Spinal cord (tissue), 10 donors: ENCODE measurements around the gene CDC42BPA. TPM values are rescaled to one million over a fixed set of nuclear protein-coding genes. Genes with fewer than 3 reads are reported as not detected.
"Not testable (repeated sequence)": the region's sequence is repeated elsewhere in the genome, so short reads cannot be mapped to it uniquely, and the experiment has no call there.

Source experiments
- DNase-seq, 6 donors: peaks; one replicate each; pipeline versions ENCODE4 v3.0.0 to v3.0.0-alpha.2; 2013 to 2015; ENCODE audit warnings: low spot score in 6 of 6, low read depth in 4 of 6
- H3K27ac ChIP-seq: one replicate; pipeline ENCODE4 v1.5.1; 2013; ENCODE audit warnings: low read depth, low read length, control low read depth
- H3K27me3 ChIP-seq: one replicate; pipeline ENCODE4 v1.6.1; 2013; ENCODE audit warnings: low read length; ENCODE audit not compliant: control insufficient read depth, insufficient read depth
- H3K36me3 ChIP-seq: one replicate; pipeline ENCODE4 v1.6.1; 2013; ENCODE audit warnings: low read length; ENCODE audit not compliant: control insufficient read depth, insufficient read depth
- H3K4me1 ChIP-seq: one replicate; pipeline ENCODE4 v1.6.1; 2013; ENCODE audit warnings: low read length; ENCODE audit not compliant: control insufficient read depth, insufficient read depth
- H3K4me3 ChIP-seq: one replicate; pipeline ENCODE4 v1.5.1; 2013; ENCODE audit warnings: low read depth, low read length, control low read depth
- H3K9me3 ChIP-seq: one replicate; pipeline ENCODE4 v1.6.1; 2013; ENCODE audit warnings: low read length; ENCODE audit not compliant: control insufficient read depth, insufficient read depth
- WGBS: methylation state at CpG from one replicate; pipeline ENCODE4 v1.1.5; 2013; ENCODE audit warnings: missing lambda C conversion rate; ENCODE audit not compliant: insufficient coverage; 5-methylcytosine and 5-hydroxymethylcytosine counted together
- polyA plus RNA-seq, 2 donors: library from polyadenylated mRNA; unstranded; fragments of 120-200 nt; gene quantifications; one replicate each; pipeline ENCODE4 v1.2.1, GENCODE V29; 2013; ENCODE audit not compliant: insufficient read length in 2 of 2
- total RNA-seq, 2 donors: library from RNA; depleted of rRNA in 1 of 2; stranded (reverse); fragments of 120-200 nt in 1 of 2; fragments of >200 nt in 1 of 2; gene quantifications; one replicate each; pipeline versions ENCODE4 v1.2.3 to v1.2.4, GENCODE V29; 2013 to 2014
- donor health status: healthy.

Gene CDC42BPA
- total and polyA plus RNA-seq, 4 donors = 44.5 to 129 (median 55.0) TPM

GRCh38 chr1:227156520-227156919, 161.8 kb downstream of the CDC42BPA start:
- Histone ChIP-seq H3K27ac (no peak overlapping the region), H3K9me3 (no peaks in the 10 kb centered on the region), H3K4me1 (no peaks in the 10 kb centered on the region), H3K36me3 (no peaks in the 10 kb centered on the region), H3K27me3 (no peaks in the 10 kb centered on the region), H3K4me3 (no peak overlapping the region)
- 94% methylated on average over 3 of the region's 3 CpGs for WGBS
- DNase-seq = no peak

- no peak for DNase-seq
- Histone ChIP-seq H3K27me3 (no peaks in the 10 kb centered on the region), H3K4me3 (no peak overlapping the region), H3K4me1 (no peaks in the 10 kb centered on the region), H3K27ac (no peak overlapping the region), H3K9me3 (no peaks in the 10 kb centered on the region), H3K36me3 (no peaks in the 10 kb centered on the region)
- no CpG with 5 or more reads among the region's 4 CpGs for WGBS
Measured at GRCh38 chr1:227155688-227156087, 162.6 kb downstream of the CDC42BPA start.

GRCh38 chr1:227155004-227155403, 163.3 kb downstream of the CDC42BPA start:
- WGBS = no CpG with 5 or more reads among the region's 2 CpGs
- Histone ChIP-seq H3K36me3 (no peaks in the 10 kb centered on the region), H3K27ac (no peak overlapping the region), H3K4me3 (no peak overlapping the region), H3K27me3 (no peaks in the 10 kb centered on the region), H3K9me3 (no peaks in the 10 kb centered on the region), H3K4me1 (no peaks in the 10 kb centered on the region)
- no peak for DNase-seq

GRCh38 chr1:227152525-227152924, 165.8 kb downstream of the CDC42BPA start:
- DNase-seq = no peak
- Histone ChIP-seq H3K4me3 (no peak overlapping the region), H3K27me3 (no peaks in the 10 kb centered on the region), H3K27ac (no peak overlapping the region), H3K4me1 (no peaks in the 10 kb centered on the region), H3K36me3 (no peaks in the 10 kb centered on the region), H3K9me3 (no peaks in the 10 kb centered on the region)
- WGBS = no CpG with 5 or more reads among the region's 2 CpGs

- Histone ChIP-seq H3K4me1 (no peaks in the 10 kb centered on the region), H3K9me3 (no peaks in the 10 kb centered on the region), H3K4me3 (no peak overlapping the region), H3K36me3 (peaks cover 7% of the 10 kb centered on the region), H3K27me3 (no peaks in the 10 kb centered on the region), H3K27ac (no peak overlapping the region)
- DNase-seq = no peak
- WGBS = 80% methylated on average over 1 of the region's 1 CpG
Measured at GRCh38 chr1:227140376-227140775, 177.9 kb downstream of the CDC42BPA start.

GRCh38 chr1:227136210-227136820, 182.0 kb downstream of the CDC42BPA start:
- H3K27ac ChIP-seq = no peak overlapping the region
- no peaks in the 10 kb centered on the region for H3K4me1 ChIP-seq
- no peak overlapping the region for H3K4me3 ChIP-seq
- DNase-seq = no peak
- no CpG with 5 or more reads among the region's 4 CpGs for WGBS
- H3K27me3 ChIP-seq = no peaks in the 10 kb centered on the region
- H3K36me3 ChIP-seq = peaks cover 7% of the 10 kb centered on the region
- no peaks in the 10 kb centered on the region for H3K9me3 ChIP-seq

GRCh38 chr1:227134686-227135314, 183.5 kb downstream of the CDC42BPA start:
- Histone ChIP-seq H3K4me1 (no peaks in the 10 kb centered on the region), H3K27ac (no peak overlapping the region), H3K27me3 (no peaks in the 10 kb centered on the region), H3K4me3 (no peak overlapping the region), H3K9me3 (no peaks in the 10 kb centered on the region), H3K36me3 (peaks cover 3% of the 10 kb centered on the region)
- peak in 1 of 6 donors; percentile 5 for DNase-seq
- WGBS = no CpG with 5 or more reads among the region's 2 CpGs

GRCh38 chr1:227132695-227133094, 185.6 kb downstream of the CDC42BPA start:
- not testable (repeated sequence) for H3K9me3 ChIP-seq, H3K36me3 ChIP-seq, H3K4me1 ChIP-seq, DNase-seq, H3K27me3 ChIP-seq, H3K27ac ChIP-seq, H3K4me3 ChIP-seq
- WGBS = 98% methylated on average over 17 of the region's 32 CpGs

GRCh38 chr1:227131193-227131592, 187.1 kb downstream of the CDC42BPA start:
- Histone ChIP-seq H3K9me3 (no peaks in the 10 kb centered on the region), H3K36me3 (peaks cover 5% of the 10 kb centered on the region), H3K4me1 (no peaks in the 10 kb centered on the region), H3K27me3 (no peaks in the 10 kb centered on the region), H3K4me3 (no peak overlapping the region), H3K27ac (no peak overlapping the region)
- no CpG with 5 or more reads among the region's 3 CpGs for WGBS
- DNase-seq = peak in 1 of 6 donors; percentile 1

- Histone ChIP-seq H3K27ac (no peak overlapping the region), H3K4me3 (no peak overlapping the region), H3K27me3 (no peaks in the 10 kb centered on the region), H3K9me3 (no peaks in the 10 kb centered on the region), H3K36me3 (peaks cover 6% of the 10 kb centered on the region), H3K4me1 (no peaks in the 10 kb centered on the region)
- 85% methylated on average over 3 of the region's 3 CpGs for WGBS
- DNase-seq = peak in 1 of 6 donors; percentile 5
Measured at GRCh38 chr1:227127891-227128290, 190.4 kb downstream of the CDC42BPA start.
